ENCODE measurements around the gene CLPTM1L.
A peak's percentile ranks its signal among the peaks of the same experiment; 100 is the strongest.
"Not testable (repeated sequence)": the region's sequence is repeated elsewhere in the genome, so short reads cannot be mapped to it uniquely, and the experiment has no call there.

The CLPTM1L gene

GRCh38 chr5:1339139-1339817 lies 5.6 kb downstream of the CLPTM1L start:
- not testable (repeated sequence) for DNase-seq (ENCODE audit: low read depth)

DNA sequence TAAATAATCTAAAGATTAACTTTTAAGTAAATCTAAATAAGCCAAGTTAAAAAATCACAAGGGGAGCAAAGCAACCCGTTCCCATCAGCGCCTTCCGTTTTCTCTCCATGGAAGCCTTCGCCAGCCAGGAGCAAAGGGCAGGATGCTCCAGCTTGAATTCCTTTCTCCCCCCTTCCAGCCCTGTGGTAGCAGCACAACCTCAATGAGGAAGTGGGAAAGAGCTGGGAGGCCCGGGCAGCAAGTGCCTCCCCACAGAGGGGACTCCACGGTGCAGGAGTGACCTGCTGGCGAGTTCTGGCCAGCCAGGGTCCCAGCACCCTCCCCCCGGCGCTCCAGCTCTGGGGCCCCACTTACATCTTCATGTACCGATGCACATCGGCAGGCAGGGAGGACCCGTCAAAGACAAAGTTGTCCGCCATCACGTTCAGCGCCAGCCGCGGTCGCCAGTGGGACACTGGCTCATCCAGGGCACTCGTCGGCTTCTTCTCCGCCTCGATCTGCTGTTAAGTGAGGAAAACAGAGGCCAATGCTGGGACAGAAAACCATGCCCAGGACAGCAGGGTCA lies 6.3 kb downstream of the CLPTM1L start:
- DNase-seq (ENCODE audit: low read depth) = no peak

DNA sequence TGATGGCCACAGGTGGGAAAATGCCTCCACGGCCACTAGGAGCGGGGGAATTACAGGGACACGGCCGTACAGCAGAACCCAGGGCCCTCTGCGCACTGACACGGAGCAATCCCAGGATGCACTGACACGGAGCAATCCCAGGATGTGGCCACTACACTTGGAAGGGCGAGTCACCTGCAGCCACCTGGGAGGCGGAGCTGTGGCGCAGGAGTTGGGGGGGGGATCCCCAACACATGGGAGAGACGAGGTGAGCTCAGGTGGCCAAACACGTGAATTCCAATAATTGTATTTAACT lies 6.8 kb downstream of the CLPTM1L start:
- DNase-seq (ENCODE audit: low read depth) = no peak

DNA sequence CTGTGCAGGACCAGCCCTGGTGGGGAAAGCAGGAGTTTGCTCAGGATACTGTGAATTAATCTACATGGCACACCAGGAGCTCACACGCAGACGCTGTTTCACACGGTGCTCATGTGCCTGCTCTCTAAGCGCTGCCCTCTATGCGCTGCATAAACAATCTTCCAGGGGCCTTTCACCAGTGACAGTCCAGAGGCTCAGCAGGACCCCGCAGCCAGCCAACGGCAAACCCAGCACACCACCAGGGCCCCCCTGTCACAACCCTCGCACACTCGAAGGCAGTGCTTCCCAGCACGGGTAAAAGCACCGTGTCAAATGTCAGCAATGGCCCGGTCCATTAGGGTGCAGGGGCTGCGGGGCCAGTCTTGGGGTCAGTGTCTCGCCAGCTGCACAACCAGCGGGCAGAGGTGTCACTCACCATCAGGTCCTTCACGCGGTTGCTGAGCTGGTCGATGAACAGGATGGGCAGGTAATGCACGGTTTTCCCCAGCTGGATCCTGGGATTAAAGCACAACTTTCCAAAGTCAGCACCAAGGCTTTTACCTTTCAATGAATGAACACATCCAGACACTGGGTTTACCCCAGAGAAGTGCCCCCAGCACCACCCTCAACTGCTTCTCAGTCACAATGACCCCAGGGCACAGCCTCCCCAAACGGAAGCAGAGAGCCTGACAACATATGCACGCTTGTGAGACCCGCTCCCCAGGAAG lies 7.3 kb downstream of the CLPTM1L start:
- no peak for DNase-seq (ENCODE audit: low read depth)

DNA sequence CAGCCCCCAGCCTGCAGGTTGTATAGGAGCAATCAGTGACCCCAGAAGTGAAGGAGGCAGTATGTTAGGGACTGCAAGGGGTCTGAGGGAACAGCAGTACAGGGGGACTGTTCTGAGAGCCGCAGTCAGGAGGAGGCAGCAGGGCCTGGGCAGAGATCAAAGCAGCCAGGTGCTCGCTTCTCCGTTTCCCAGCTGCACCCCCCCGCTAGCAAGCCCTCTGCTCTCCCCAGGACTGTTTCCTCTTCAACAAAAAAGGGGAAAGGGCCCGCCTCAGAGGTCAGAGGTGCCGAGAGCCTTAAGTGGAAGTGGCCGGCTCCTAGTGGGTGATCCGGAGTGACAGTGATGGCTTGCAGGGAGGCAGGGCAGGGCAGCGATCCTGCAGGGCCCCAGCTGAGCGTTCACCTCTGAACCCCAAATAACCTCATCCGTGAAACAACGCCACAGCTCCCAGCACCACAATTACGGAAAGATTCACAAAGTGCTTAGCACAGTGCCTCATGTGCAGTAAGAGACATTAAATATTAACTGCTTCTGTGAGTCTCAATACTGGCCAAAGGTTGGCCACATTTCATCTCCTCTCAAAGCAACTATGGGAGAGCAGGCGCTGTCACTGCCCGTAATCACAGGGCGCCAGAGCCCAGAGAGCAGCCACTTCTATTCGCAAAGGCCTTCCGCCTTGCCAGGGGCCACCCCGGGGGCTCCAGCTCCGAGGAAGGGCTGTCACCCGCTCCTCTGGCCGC lies 8.0 kb downstream of the CLPTM1L start:
- DNase-seq (ENCODE audit: low read depth) = no peak

DNA sequence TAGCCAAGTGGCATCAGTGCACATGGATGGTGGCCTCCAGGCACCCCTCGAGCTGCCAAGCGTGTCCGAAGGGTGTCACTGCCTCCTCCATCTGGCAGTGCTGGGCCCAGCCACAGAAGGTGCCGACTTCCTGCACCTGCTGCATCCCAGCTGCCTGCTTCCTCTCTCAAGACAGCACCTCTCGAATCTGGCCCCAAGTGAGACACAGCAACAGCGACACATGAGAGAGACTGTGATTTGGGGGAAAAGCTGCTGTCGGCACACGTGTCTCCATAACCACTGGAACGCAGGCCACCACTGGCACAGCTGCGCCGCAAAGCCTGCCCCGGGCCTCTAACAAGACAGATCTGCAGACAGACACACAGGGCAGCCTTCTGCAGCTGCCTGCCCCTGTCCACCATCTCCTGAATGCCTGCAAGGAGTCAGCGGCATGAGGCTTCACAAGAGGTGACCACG lies 8.8 kb downstream of the CLPTM1L start:
- no peak for DNase-seq (ENCODE audit: low read depth)

DNA sequence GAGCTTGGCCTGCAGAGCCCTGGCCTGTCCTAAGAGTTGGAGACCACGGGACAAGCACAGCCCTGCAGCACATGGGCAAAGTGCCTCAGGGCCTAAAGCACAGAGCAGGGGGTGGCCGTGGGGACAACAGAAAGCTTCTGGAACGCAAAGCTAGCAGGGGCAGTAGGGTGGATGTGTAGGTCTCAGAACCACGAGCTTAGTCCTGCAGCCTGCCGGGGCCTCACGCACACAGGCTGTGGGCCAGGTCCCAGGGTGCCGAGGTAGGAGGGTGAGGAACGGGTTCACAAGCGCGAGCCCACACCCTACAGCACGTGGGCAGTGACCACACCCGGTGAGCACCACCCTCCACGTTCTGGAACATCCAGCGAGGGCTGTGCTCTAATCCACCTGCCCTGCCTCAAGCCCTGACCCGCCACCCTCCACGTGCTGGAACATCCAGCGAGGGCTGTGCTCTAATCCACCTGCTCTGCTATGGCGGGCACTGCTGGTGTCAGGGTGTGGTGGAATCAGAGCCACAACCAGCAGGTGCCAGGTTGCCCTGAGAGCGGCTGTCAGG lies 9.3 kb downstream of the CLPTM1L start:
- no peak for DNase-seq (ENCODE audit: low read depth)

DNA sequence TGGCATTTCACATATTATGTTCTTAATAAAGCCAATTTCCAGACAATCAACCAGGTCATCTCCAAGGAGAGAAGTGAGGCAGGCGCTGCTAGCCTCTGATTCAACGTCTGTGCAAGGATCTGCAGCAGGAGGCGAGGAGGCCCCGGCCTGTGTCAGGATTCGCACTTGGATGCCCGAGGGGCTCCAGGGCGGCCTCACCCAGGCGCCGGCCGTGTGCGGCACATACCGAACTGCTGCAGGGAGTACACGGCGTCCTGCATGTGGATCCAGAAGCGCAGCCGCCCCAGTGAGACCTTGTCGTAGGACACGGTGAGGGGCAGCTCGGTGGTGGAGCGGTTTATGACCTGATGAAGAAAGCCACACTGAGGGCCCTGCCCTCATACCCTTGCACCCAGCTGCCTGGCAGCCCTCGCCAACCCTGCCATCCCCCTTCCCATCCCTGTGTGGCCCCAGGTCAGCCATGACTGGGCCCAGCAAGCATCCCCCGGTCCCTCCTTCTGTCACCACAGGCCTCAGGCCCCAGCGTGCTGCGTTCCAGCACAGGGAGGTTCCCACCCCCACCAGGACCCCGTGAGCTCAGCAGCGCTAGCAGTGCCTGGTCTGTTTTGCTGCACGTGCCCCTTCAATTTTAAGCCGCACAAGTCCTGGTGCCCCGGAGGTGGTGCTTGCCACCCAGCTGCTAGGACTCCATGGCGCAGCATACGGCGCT lies 9.9 kb downstream of the CLPTM1L start:
- no peak for DNase-seq (ENCODE audit: low read depth)

DNA sequence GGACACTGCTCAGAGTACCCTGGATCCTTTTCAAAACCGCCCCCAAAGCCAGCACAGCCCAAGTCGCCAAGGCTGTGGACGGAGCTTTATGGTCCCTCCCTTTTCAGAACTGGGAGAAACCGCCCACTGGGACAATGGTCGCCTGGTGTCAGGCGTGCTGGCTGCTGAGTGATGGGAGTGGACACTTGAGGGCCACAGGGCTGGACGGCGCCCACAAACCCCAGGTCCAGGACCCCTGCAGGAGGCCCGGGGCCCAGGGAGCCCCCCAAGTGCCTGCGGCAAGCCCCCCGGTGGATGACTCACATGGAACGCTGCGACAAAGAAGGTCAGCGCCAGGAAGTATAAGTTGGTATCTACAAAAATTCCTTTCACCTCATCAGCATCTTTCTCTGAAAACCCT lies 10.9 kb downstream of the CLPTM1L start:
- DNase-seq (ENCODE audit: low read depth) = no peak

DNA sequence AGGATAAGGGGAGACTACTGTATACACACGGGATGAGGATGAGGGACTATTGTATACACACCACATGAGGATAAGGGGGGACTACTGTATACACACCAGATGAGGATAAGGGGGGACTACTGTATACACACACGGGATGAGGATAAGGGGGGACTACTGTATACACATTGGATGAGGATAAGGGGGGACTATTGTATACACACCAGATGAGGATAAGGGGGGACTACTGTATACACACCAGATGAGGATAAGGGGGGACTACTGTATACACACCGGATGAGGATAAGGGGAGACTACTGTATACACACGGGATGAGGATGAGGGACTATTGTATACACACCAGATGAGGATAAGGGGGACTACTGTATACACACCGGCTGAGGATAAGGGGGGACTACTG lies 11.6 kb downstream of the CLPTM1L start:
- DNase-seq (ENCODE audit: low read depth) = not testable (repeated sequence)

GRCh38 chr5:1332461-1333001 lies 12.4 kb downstream of the CLPTM1L start:
- no peak for DNase-seq (ENCODE audit: low read depth)

GRCh38 chr5:1331861-1332405 lies 13.0 kb downstream of the CLPTM1L start:
- DNase-seq (ENCODE audit: low read depth) = no peak

- no peak for DNase-seq (ENCODE audit: low read depth)
These were observed 13.8 kb downstream of the CLPTM1L start for GRCh38 chr5:1330847-1331831.

GRCh38 chr5:1330146-1330846 lies 14.6 kb downstream of the CLPTM1L start:
- DNase-seq (ENCODE audit: low read depth) = no peak

DNA sequence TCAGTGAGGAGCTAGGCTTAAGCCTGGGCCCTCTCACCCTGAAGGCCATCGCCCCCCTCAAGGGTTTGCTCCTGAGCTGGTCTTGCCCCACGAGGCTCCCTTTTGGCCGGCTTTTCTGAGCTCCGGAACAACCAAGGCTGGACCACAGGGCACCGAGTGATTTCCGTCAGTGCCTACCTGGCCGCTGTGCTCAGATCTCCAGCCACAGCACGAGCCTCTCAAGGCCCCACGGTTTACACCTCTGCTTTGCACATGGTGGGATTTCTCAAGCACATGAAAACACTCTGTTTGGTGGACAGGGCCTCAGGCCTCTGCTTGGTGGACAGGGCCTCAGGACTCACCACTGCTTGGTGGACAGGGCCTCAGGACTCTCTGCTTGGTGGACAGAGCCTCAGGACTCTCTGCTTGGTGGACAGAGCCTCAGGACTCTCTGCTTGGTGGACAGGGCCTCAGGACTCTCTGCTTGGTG lies 15.8 kb downstream of the CLPTM1L start:
- no peak for DNase-seq (ENCODE audit: low read depth)

GRCh38 chr5:1328237-1329110 lies 16.4 kb downstream of the CLPTM1L start:
- DNase-seq (ENCODE audit: low read depth) = peak; percentile 16

DNA sequence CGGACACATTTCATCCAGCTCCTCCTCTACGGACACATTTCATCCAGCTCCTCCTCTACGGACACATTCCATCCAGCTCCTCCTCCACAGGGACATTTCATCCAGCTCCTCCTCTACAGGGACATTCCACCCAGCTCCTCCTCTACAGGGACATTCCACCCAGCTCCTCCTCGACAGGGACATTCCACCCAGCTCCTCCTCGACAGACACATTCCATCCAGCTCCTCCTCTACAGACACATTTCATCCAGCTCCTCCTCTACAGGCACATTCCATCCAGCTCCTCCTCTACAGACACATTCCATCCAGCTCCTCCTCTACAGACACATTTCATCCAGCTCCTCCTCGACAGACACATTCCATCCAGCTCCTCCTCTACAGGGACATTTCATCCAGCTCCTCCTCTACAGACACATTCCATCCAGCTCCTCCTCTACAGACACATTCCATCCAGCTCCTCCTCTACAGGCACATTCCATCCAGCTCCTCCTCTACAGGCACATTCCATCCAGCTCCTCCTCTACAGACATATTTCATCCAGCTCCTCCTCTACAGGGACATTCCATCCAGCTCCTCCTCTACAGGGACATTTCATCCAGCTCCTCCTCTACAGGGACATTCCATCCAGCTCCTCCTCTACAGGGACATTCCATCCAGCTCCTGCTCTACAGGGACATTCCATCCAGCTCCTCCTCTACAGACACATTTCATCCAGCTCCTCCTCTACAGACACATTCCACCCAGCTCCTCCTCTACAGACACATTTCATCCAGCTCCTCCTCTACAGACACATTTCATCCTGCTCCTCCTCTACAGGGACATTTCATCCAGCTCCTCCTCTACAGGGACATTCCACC lies 17.8 kb downstream of the CLPTM1L start:
- peak; percentile 34 for DNase-seq (ENCODE audit: low read depth)
